ENCODE results near the gene LSM12. TPM values are rescaled to one million over a fixed set of nuclear protein-coding genes. Genes with fewer than 3 reads are reported as not detected.
"Not testable (repeated sequence)": the region's sequence is repeated elsewhere in the genome, so short reads cannot be mapped to it uniquely, and the experiment has no call there.

The LSM12 gene
- total RNA-seq, 3 donors from 2014 or later: 77.6 to 88.2 (median 85.9) TPM

DNA sequence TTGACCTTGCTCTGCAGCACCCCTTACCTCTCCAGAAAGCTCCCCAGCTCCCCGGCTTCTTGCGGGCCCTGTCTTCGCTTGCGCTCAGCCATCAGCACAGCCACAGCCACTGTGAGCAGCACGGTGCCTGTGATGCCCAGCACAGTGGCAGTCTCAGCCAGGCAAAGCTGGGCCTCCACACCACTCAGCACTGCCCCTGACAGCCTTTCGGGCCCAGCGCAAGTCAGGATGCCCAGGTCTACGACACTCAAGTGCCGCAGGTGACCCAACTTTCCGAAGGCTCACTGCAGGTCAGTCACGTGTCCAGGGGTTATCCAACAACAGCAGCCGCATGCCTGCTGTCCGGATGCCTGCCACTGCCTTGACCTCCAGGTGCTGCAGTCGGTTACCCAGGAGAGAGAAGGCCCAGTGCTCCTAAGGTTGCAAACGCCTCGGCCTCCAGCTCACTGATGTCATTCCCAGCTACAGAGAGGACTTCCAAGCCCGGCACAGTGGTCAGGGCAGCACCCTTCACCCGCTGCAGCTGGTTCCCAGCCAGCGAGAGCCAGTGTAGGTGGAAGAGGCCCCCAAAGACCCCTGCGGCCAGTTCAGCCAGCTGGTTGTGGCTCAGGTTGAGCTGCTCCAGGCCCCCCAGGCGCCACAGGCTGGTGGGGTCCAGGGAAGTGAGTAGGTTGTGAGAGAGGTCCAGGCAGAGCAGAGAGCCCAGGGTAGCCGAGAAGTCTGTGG, 42.8 kb downstream of the LSM12 start:
- peaks cover 5% of the 10 kb centered on the region for H3K36me3 Mint-ChIP-seq (ENCODE audit: insufficient read depth)
- H3K9me3 Mint-ChIP-seq: no peaks in the 10 kb centered on the region
- no peaks in the 10 kb centered on the region for H3K4me1 Mint-ChIP-seq (ENCODE audit: low read depth)
- H3K4me3 Mint-ChIP-seq: no peak overlapping the region
- DNase-seq: no peak
- no peak for ATAC-seq
- no peaks in the 10 kb centered on the region for H3K27me3 Mint-ChIP-seq (ENCODE audit: low read depth)

- Mint-ChIP-seq H3K27me3 (ENCODE audit: low read depth) (no peaks in the 10 kb centered on the region), H3K36me3 (ENCODE audit: insufficient read depth) (peaks cover 5% of the 10 kb centered on the region), H3K4me3 (no peak overlapping the region), H3K9me3 (no peaks in the 10 kb centered on the region), H3K4me1 (ENCODE audit: low read depth) (no peaks in the 10 kb centered on the region)
- DNase-seq (no peak), ATAC-seq (no peak)
Measured at GRCh38 chr17:44022246-44022645, 44.2 kb downstream of the LSM12 start.

DNA sequence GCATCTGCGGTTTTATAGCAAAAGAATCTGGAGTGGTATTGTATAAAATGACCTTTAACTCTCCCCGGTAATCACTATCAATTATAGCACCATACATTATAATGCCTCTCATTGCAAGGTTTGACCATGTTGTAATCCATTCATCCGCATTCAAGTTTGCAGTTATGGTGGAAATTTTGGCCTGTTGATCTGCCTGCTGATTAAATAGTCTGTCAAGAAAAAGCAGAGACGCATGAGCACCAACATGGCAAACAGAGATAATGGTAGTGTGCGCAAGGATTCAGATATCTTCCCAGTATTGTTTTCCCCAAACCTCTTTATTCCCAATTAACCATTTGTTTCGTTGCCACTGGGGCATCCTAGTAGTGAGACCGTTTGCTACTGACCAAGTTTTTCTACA, 45.2 kb downstream of the LSM12 start:
- H3K9me3 Mint-ChIP-seq; H3K4me3 Mint-ChIP-seq; H3K4me1 Mint-ChIP-seq (ENCODE audit: low read depth); H3K36me3 Mint-ChIP-seq (ENCODE audit: insufficient read depth); DNase-seq; ATAC-seq; H3K27me3 Mint-ChIP-seq (ENCODE audit: low read depth): not testable (repeated sequence)

GRCh38 chr17:44014437-44015172, 51.9 kb downstream of the LSM12 start, which contains the start of gene TMEM101:
TSS of gene TMEM101 (minus strand) at chr17:44014963. CDS start at chr17:44014952, 11 bp downstream.
- Mint-ChIP-seq H3K27me3 (ENCODE audit: low read depth) (no peaks in the 10 kb centered on the region), H3K4me1 (ENCODE audit: low read depth) (peaks cover 8% of the 10 kb centered on the region), H3K9me3 (no peaks in the 10 kb centered on the region), H3K36me3 (ENCODE audit: insufficient read depth) (peaks cover 10% of the 10 kb centered on the region), H3K4me3 (peak within 1 kb of the TSS; percentile 99)
- ATAC-seq (peak; percentile 99), DNase-seq (peak; percentile 85)

DNA sequence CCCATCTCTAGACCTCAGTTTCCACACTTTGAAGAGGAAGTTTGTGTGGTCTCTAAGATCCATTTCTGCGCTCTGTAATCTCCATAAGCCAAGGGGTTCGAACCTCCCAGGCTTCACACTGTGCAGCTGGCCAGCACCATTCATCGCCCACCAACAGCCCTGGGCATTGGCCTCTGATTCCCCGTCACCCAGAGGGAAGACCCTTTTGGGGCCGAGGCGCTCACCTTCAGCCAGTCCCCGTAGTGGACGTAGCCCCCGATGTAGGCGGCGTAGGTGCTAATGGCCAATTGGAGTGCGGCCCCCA, 52.4 kb downstream of the LSM12 start:
- no peaks in the 10 kb centered on the region for H3K9me3 Mint-ChIP-seq

GRCh38 chr17:44012874-44013273, 53.6 kb downstream of the LSM12 start:
- Mint-ChIP-seq H3K36me3 (ENCODE audit: insufficient read depth) (peaks cover 13% of the 10 kb centered on the region), H3K27me3 (ENCODE audit: low read depth) (no peaks in the 10 kb centered on the region), H3K9me3 (no peaks in the 10 kb centered on the region), H3K4me3 (peak overlapping the region; percentile 99), H3K4me1 (ENCODE audit: low read depth) (peaks cover 15% of the 10 kb centered on the region)
- ATAC-seq (no peak), DNase-seq (no peak)

More for the DNA sequence above, 52.4 kb downstream of the LSM12 start:
- ATAC-seq (peak in 1 of 2 donors; percentile 21), DNase-seq (no peak)
- H3K4me3 Mint-ChIP-seq: peak overlapping the region; percentile 99
- H3K27me3 Mint-ChIP-seq (ENCODE audit: low read depth): no peaks in the 10 kb centered on the region
- H3K36me3 Mint-ChIP-seq (ENCODE audit: insufficient read depth): peaks cover 13% of the 10 kb centered on the region
- peaks cover 8% of the 10 kb centered on the region for H3K4me1 Mint-ChIP-seq (ENCODE audit: low read depth)

- no peaks in the 10 kb centered on the region for H3K9me3 Mint-ChIP-seq
- no peak for ATAC-seq
- no peak for DNase-seq
- H3K27me3 Mint-ChIP-seq (ENCODE audit: low read depth): no peaks in the 10 kb centered on the region
- H3K36me3 Mint-ChIP-seq (ENCODE audit: insufficient read depth): peaks cover 13% of the 10 kb centered on the region
- H3K4me3 Mint-ChIP-seq: no peak overlapping the region
- peaks cover 18% of the 10 kb centered on the region for H3K4me1 Mint-ChIP-seq (ENCODE audit: low read depth)
Measured at GRCh38 chr17:44012391-44012790, 54.1 kb downstream of the LSM12 start.

DNA sequence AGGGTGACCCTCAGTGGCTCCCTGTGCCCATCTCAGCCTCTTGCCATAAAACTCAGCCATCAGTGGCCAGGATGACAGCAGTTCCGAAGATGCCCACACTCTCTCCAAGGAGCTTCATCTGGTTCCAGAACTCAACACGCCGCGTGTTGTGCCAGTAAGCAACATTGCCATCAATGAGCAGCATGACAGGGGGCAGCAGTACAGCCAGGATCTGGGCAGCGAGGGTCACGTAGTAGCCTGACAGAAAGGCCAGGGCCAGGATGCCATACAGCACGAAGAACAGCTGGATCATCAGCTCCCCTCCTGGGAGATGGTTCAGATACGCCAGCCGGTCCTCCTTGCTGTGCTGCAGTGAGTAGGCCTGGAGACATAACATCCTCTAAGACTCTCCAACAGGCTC, 54.6 kb downstream of the LSM12 start:
- no peaks in the 10 kb centered on the region for H3K27me3 Mint-ChIP-seq (ENCODE audit: low read depth)
- H3K4me1 Mint-ChIP-seq (ENCODE audit: low read depth): peaks cover 21% of the 10 kb centered on the region
- H3K9me3 Mint-ChIP-seq: no peaks in the 10 kb centered on the region
- DNase-seq: no peak
- no peak for ATAC-seq
- H3K4me3 Mint-ChIP-seq: no peak overlapping the region
- H3K36me3 Mint-ChIP-seq (ENCODE audit: insufficient read depth): peaks cover 13% of the 10 kb centered on the region

DNA sequence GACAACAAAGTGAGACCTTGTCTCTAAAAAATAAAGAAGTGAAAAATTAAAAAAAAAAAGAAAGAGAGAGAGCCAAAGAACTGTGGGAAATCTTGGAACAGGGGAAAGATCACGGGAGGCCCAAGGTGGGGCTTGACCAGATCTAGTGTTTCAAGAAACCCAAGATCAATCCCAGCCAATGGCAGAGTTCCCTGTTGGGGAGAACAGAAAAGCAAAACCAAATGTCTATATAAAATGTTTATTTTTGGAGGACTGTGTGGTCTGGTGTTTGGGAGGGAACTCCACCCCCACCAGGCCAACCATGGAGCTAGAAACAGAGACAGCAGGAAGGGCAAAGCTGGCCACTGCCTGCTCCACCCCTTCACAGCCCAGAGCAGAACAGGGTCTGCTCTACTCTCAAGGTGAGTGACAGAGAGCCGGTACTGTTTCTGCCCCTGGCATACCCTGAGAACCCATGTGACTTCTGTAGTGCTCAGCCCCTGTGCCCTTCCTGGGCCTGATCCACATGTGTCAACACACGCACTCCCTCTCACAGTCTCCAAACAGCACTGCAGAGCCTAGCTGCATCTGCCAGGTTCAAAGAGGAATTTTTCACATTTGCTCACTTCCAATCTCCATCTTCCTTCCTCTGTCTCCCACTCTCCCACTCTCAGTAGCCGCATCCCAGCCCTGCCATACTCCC, 55.4 kb downstream of the LSM12 start:
- Mint-ChIP-seq H3K27me3 (ENCODE audit: low read depth) (peaks cover under 1% of the 10 kb centered on the region), H3K4me3 (no peak overlapping the region), H3K9me3 (no peaks in the 10 kb centered on the region), H3K36me3 (ENCODE audit: insufficient read depth) (peaks cover 13% of the 10 kb centered on the region), H3K4me1 (ENCODE audit: low read depth) (peaks cover 28% of the 10 kb centered on the region)
- ATAC-seq (no peak), DNase-seq (no peak)

DNA sequence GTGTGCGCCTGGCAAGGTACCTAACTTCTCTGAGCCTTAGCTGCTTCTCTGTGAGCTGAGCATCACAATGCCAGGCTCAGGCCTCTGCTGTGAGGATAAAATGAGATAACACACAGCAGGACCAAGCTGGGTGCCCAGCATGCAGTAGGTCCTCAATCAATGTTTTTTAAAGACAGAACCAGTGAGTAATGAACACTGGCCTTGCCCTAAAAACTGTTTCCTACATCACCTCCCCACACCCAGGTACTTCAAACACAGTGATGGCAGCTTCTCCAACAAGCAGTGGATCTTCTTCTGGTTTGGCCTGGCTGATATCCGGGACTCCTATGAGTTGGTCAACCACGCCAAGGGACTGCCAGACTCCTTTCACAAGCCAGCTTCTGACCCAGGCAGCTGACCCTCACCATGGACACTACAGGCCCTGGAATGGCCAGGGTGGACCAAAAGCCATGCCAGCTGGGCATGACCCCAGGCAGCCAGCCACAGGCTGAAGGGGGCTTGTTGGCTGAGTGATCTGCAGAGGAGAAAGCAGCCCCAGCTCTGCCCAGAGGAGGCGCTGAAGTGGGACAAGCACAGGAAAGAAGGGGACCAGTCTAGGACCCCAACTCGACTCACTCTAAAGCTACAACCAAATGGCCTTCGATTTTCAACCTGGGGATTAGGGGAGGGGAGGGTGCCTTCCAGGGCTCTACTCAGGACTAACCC, 58.1 kb downstream of the LSM12 start:
- Mint-ChIP-seq H3K36me3 (ENCODE audit: insufficient read depth) (peaks cover 13% of the 10 kb centered on the region), H3K9me3 (no peaks in the 10 kb centered on the region), H3K27me3 (ENCODE audit: low read depth) (peaks cover 2% of the 10 kb centered on the region), H3K4me3 (peak overlapping the region; percentile 82), H3K4me1 (ENCODE audit: low read depth) (peaks cover 26% of the 10 kb centered on the region)
- no peak for DNase-seq
- no peak for ATAC-seq

DNA sequence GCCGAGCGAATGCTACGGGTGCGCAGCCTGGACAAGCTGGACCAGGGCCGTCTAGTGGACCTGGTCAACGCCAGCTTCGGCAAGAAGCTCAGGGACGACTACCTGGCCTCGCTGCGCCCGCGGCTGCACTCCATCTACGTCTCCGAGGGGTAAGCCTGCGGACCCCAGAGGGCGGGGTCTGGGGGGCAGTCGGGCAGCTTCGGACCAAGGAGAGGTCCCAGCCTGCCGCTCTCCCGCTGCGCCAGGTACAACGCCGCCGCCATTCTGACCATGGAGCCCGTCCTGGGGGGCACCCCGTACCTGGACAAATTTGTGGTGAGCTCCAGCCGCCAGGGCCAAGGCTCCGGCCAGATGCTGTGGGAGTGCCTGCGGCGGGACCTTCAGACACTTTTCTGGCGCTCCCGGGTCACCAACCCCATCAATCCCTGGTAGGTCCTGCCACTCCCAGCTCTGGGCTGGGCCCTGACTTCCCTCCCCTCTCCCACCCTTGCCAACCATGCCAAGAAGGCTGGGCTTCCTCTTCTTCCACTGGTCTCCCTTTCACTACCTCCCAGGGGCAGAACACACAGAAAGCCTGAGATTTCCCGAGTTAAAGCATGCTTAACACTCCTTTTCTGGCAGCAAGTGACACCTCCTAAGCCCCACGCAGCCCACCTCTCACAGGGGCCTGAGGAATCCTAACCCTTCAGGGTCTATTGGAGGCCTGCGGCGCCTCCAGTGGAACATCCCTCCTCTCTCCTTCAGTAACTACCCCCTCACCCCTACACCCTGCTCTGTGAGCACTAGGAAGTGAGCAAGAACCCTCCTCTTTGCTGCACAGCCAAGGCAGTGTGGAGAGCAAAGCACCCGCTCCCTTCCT, 58.9 kb downstream of the LSM12 start:
- Mint-ChIP-seq H3K4me1 (ENCODE audit: low read depth) (peaks cover 26% of the 10 kb centered on the region), H3K4me3 (peak overlapping the region; percentile 82), H3K9me3 (no peaks in the 10 kb centered on the region), H3K27me3 (ENCODE audit: low read depth) (peaks cover 2% of the 10 kb centered on the region), H3K36me3 (ENCODE audit: insufficient read depth) (peaks cover 13% of the 10 kb centered on the region)
- ATAC-seq (no peak), DNase-seq (no peak)

GRCh38 chr17:44006598-44007345, 59.7 kb downstream of the LSM12 start:
- Mint-ChIP-seq H3K4me1 (ENCODE audit: low read depth) (peaks cover 26% of the 10 kb centered on the region), H3K4me3 (peak overlapping the region; percentile 82)

DNA sequence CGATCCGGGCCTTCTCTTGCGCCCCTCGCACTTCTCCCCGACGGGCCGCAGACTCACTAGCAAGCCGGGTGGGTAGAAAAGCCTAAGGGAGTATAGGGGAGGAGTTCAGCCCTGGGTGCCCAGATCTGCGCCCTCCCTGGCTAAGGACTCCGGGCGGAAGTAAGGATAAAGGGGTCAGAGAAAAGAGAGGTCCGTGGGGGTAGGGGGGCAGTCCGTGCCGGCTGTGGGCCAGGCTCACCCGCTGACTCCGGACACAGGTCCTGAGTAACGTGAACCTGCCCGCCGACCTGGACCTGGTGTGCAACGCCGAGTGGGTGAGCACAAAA, 60.2 kb downstream of the LSM12 start:
- peaks cover 9% of the 10 kb centered on the region for H3K36me3 Mint-ChIP-seq (ENCODE audit: insufficient read depth)
- H3K9me3 Mint-ChIP-seq: no peaks in the 10 kb centered on the region
- H3K4me1 Mint-ChIP-seq (ENCODE audit: low read depth): peaks cover 23% of the 10 kb centered on the region
- ATAC-seq (peak; percentile 5 to 9), DNase-seq (no peak)
- H3K4me3 Mint-ChIP-seq: peak overlapping the region; percentile 82
- H3K27me3 Mint-ChIP-seq (ENCODE audit: low read depth): peaks cover 2% of the 10 kb centered on the region

More at GRCh38 chr17:44006598-44007345, 59.7 kb downstream of the LSM12 start:
- peaks cover 13% of the 10 kb centered on the region for H3K36me3 Mint-ChIP-seq (ENCODE audit: insufficient read depth)
- ATAC-seq (peak; percentile 84 to 87), DNase-seq (peak; percentile 98)
- H3K27me3 Mint-ChIP-seq (ENCODE audit: low read depth): peaks cover 2% of the 10 kb centered on the region
- H3K9me3 Mint-ChIP-seq: no peaks in the 10 kb centered on the region

Data from activated T-cell treated with anti-CD3 and anti-CD28 coated beads, Interleukin-2, amount 50 U/mL, for 4 hours (primary cell).